H9 (cell line): Measurements from ENCODE around the gene CEP85L. TPM values are rescaled to one million over a fixed set of nuclear protein-coding genes. Genes with fewer than 3 reads are reported as not detected.

Experiments used
- DNase-seq: peaks from one replicate; pipeline ENCODE4 v3.0.0-alpha.2; 2017
- H2AFZ ChIP-seq: one replicate; pipeline ENCODE4 v1.6.1; 2013; ENCODE audit warnings: mild to moderate bottlenecking, low read length, control low read depth, moderate library complexity
- H2AK5ac ChIP-seq: 2 replicates; pipeline ENCODE4 v1.6.1; 2013; ENCODE audit warnings: low read length, control low read depth, mixed read lengths; ENCODE audit not compliant: insufficient read length
- H2BK120ac ChIP-seq: one replicate; pipeline ENCODE4 v1.6.1; 2013; ENCODE audit warnings: low read depth, mild to moderate bottlenecking, low read length, control low read depth, inconsistent platforms; ENCODE audit not compliant: poor library complexity, severe bottlenecking
- H2BK12ac ChIP-seq: 2 replicates; pipeline ENCODE4 v1.6.1; 2013; ENCODE audit warnings: low read length, control low read depth, mixed read lengths, low read depth; ENCODE audit not compliant: insufficient read length
- H2BK15ac ChIP-seq: 2 replicates; pipeline ENCODE4 v1.6.1; 2013; ENCODE audit warnings: low read depth, low read length, control low read depth
- H2BK20ac ChIP-seq: one replicate; pipeline ENCODE4 v1.6.1; 2013; ENCODE audit warnings: low read depth, mild to moderate bottlenecking, low read length, control low read depth, inconsistent platforms; ENCODE audit not compliant: poor library complexity, severe bottlenecking
- H2BK5ac ChIP-seq: 2 replicates; pipeline ENCODE4 v1.6.1; 2013; ENCODE audit warnings: low read length, control low read depth, mixed read lengths; ENCODE audit not compliant: insufficient read length
- H3K14ac ChIP-seq: 2 replicates; pipeline ENCODE4 v1.6.1; 2013; ENCODE audit warnings: low read length, control low read depth; ENCODE audit not compliant: insufficient read depth
- H3K18ac ChIP-seq: 2 replicates; pipeline ENCODE4 v1.6.1; 2013; ENCODE audit warnings: low read depth, mild to moderate bottlenecking, mixed read lengths, low read length, control low read depth; ENCODE audit not compliant: insufficient read length
- H3K23ac ChIP-seq: 2 replicates; pipeline ENCODE4 v1.6.1; 2013; ENCODE audit warnings: low read length, control low read depth, mixed read lengths, low read depth; ENCODE audit not compliant: insufficient read length
- H3K23me2 ChIP-seq: 2 replicates; pipeline ENCODE4 v1.6.1; 2013; ENCODE audit warnings: low read depth, mild to moderate bottlenecking, mixed read lengths, low read length, control low read depth; ENCODE audit not compliant: insufficient read length, poor library complexity, severe bottlenecking
- H3K27ac ChIP-seq: 2 replicates; pipeline ENCODE4 v1.5.1; 2013; ENCODE audit warnings: low read length, control low read depth, mixed read lengths, low read depth; ENCODE audit not compliant: insufficient read length
- H3K27me3 ChIP-seq: 2 replicates; pipeline ENCODE4 v1.6.1; 2013; ENCODE audit warnings: low read length, control low read depth, inconsistent platforms; ENCODE audit not compliant: insufficient read depth
- H3K4ac ChIP-seq: 2 replicates; pipeline ENCODE4 v1.6.1; 2013; ENCODE audit warnings: low read depth, mild to moderate bottlenecking, control low read depth, inconsistent platforms, low read length, moderate library complexity
- H3K4me1 ChIP-seq: 2 replicates; pipeline ENCODE4 v1.6.1; 2013; ENCODE audit warnings: low read length, control low read depth, inconsistent platforms; ENCODE audit not compliant: insufficient read depth
- H3K4me2 ChIP-seq: 2 replicates; pipeline ENCODE4 v1.6.1; 2013; ENCODE audit warnings: low read length, control low read depth, mixed read lengths; ENCODE audit not compliant: insufficient read length, insufficient read depth
- H3K56ac ChIP-seq: 2 replicates; pipeline ENCODE4 v1.6.1; 2013; ENCODE audit warnings: low read depth, mild to moderate bottlenecking, mixed read lengths, low read length, control low read depth; ENCODE audit not compliant: insufficient read length
- H3K79me1 ChIP-seq: 2 replicates; pipeline ENCODE4 v1.6.1; 2013; ENCODE audit warnings: low read depth, mild to moderate bottlenecking, moderate library complexity, low read length, control low read depth, inconsistent platforms; ENCODE audit not compliant: insufficient read depth, poor library complexity, severe bottlenecking
- H3K79me2 ChIP-seq: 2 replicates; pipeline ENCODE4 v1.6.1; 2013; ENCODE audit warnings: low read length, control low read depth, inconsistent platforms; ENCODE audit not compliant: insufficient read depth
- H3K9ac ChIP-seq: 2 replicates; pipeline ENCODE4 v1.6.1; 2013; ENCODE audit warnings: low read length, control low read depth, mixed read lengths; ENCODE audit not compliant: insufficient read length; ENCODE audit errors: extremely low read depth
- H3K9me3 ChIP-seq: one replicate; pipeline ENCODE4 v1.6.1; 2013; ENCODE audit warnings: low read depth, low read length, inconsistent platforms; ENCODE audit not compliant: control insufficient read depth
- H3T11ph ChIP-seq: one replicate; pipeline ENCODE4 v1.6.1; 2013; ENCODE audit warnings: mild to moderate bottlenecking, low read length, control low read depth, inconsistent platforms
- H4K20me1 ChIP-seq: one replicate; pipeline ENCODE4 v1.6.1; 2013; ENCODE audit not compliant: control insufficient read depth, insufficient read length, insufficient read depth
- H4K5ac ChIP-seq: 2 replicates; pipeline ENCODE4 v1.6.1; 2013; ENCODE audit warnings: low read depth, mild to moderate bottlenecking, mixed read lengths, low read length, control low read depth; ENCODE audit not compliant: insufficient read length
- H4K8ac ChIP-seq: replicated peaks from 2 replicates; pipeline ENCODE4 v1.6.1; 2013; ENCODE audit warnings: low read length, control low read depth, mixed read lengths, low read depth; ENCODE audit not compliant: insufficient read length
- H4K91ac ChIP-seq: 2 replicates; pipeline ENCODE4 v1.6.1; 2013; ENCODE audit warnings: low read depth, mild to moderate bottlenecking, moderate library complexity, mixed read lengths, low read length, control low read depth; ENCODE audit not compliant: insufficient read length
- H3K27ac Mint-ChIP-seq, 3 experiments: 2 replicates in 2 of 3; 3 replicates in 1 of 3; pipeline ENCODE4 v1.8.0; 2020 to 2021; ENCODE audit warnings: mixed read lengths in 3 of 3, mild to moderate bottlenecking in 1 of 3, moderate library complexity in 1 of 3
- H3K27me3 Mint-ChIP-seq: 2 replicates; pipeline ENCODE4 v1.8.0; 2021; ENCODE audit warnings: low read depth, mild to moderate bottlenecking, moderate library complexity, mixed read lengths
- H3K36me3 Mint-ChIP-seq, 3 experiments: 2 replicates in 2 of 3; 3 replicates in 1 of 3; pipeline ENCODE4 v1.8.0; 2020 to 2021; ENCODE audit warnings: low read depth in 3 of 3, mixed read lengths in 3 of 3; ENCODE audit not compliant: insufficient read depth in 1 of 3
- H3K4me1 Mint-ChIP-seq, 2 experiments: 2 replicates each; pipeline ENCODE4 v1.8.0; 2020; ENCODE audit warnings: mixed read lengths in 2 of 2
- H3K4me3 Mint-ChIP-seq, 2 experiments: 2 replicates in 1 of 2; 3 replicates in 1 of 2; pipeline ENCODE4 v1.8.0; 2020 to 2021; ENCODE audit warnings: mild to moderate bottlenecking in 2 of 2, mixed read lengths in 2 of 2, moderate library complexity in 1 of 2
- H3K9me3 Mint-ChIP-seq, 2 experiments: 2 replicates in 1 of 2; 3 replicates in 1 of 2; pipeline ENCODE4 v1.8.0; 2020; ENCODE audit warnings: mild to moderate bottlenecking in 2 of 2, mixed read lengths in 2 of 2, moderate library complexity in 1 of 2
- CTCF ChIP-seq: fragments of 200-600 bp; sonication (generic); conservative IDR thresholded peaks from 3 replicates; pipeline ENCODE4 v1.8.0; 2021; ENCODE audit warnings: antibody characterized with exemption, mild to moderate bottlenecking
- WGBS: extraction: QIAGEN DNeasy Blood & Tissue Kit; methylation state at CpG from one replicate; pipeline ENCODE4 v1.1.7; 2013; ENCODE audit warnings: missing lambda C conversion rate, low lambda C conversion rate, mixed read lengths; ENCODE audit not compliant: insufficient read length; ENCODE audit errors: extremely low coverage; 5-methylcytosine and 5-hydroxymethylcytosine counted together
- total RNA-seq: library from RNA; stranded (reverse); gene quantifications from 2 replicates; pipeline ENCODE4 v1.2.1, GENCODE V29; 2021

The CEP85L gene
- total RNA-seq, 1 experiment from 2014 or later, result 3.8 TPM

GRCh38 chr6:118522422-118522821 lies 129.0 kb downstream of the CEP85L start:
- H3K56ac ChIP-seq, result no peak overlapping the region
- Mint-ChIP-seq H3K4me3 (no peak overlapping the region), H3K27ac (no peak overlapping the region), H3K27me3 (no peaks in the 10 kb centered on the region), H3K36me3 (peaks cover 0 to 3% (median 0%) of the 10 kb centered on the region in 3 experiments; a peak in 1 of 7 replicates), H3K4me1 (peaks cover 7 to 8% of the 10 kb centered on the region in 2 experiments), H3K9me3 (no peaks in the 10 kb centered on the region)
- H3T11ph ChIP-seq, result no peak overlapping the region
- H2BK15ac ChIP-seq, result no peak overlapping the region
- H3K9me3 ChIP-seq, result no peaks in the 10 kb centered on the region
- no peak overlapping the region for H3K14ac ChIP-seq
- no peak overlapping the region for H2BK5ac ChIP-seq
- DNase-seq, result no peak
- H2BK120ac ChIP-seq, result no peak overlapping the region
- H3K79me2 ChIP-seq, result no peaks in the 10 kb centered on the region
- H3K4ac ChIP-seq, result no peak overlapping the region
- no peak overlapping the region for H2AFZ ChIP-seq
- H3K23ac ChIP-seq, result no peak overlapping the region
- H4K8ac ChIP-seq, result no peak overlapping the region
- H4K91ac ChIP-seq, result no peak overlapping the region
- H2BK20ac ChIP-seq, result no peak overlapping the region
- H2BK12ac ChIP-seq, result no peak overlapping the region
- H3K4me1 ChIP-seq, result no peaks in the 10 kb centered on the region
- no peak for TF ChIP-seq CTCF
- no peak overlapping the region for H3K9ac ChIP-seq
- H3K23me2 ChIP-seq, result no peaks in the 10 kb centered on the region
- no CpG with 5 or more reads among the region's 4 CpGs for WGBS
- H3K4me2 ChIP-seq, result no peak overlapping the region
- H4K20me1 ChIP-seq, result no peaks in the 10 kb centered on the region
- no peak overlapping the region for H2AK5ac ChIP-seq
- H3K27ac ChIP-seq, result no peak overlapping the region
- H4K5ac ChIP-seq, result no peak overlapping the region
- no peaks in the 10 kb centered on the region for H3K27me3 ChIP-seq
- no peaks in the 10 kb centered on the region for H3K79me1 ChIP-seq
- no peak overlapping the region for H3K18ac ChIP-seq
